ENCODE measurements around the gene ARHGAP35.
"Not testable (repeated sequence)": the region's sequence is repeated elsewhere in the genome, so short reads cannot be mapped to it uniquely, and the experiment has no call there.

The ARHGAP35 gene

GRCh38 chr19:46875234-46875633 lies 14.4 kb downstream of the ARHGAP35 start:
- H3K4me3 Mint-ChIP-seq, result no peak overlapping the region
- H3K4me1 Mint-ChIP-seq, result no peaks in the 10 kb centered on the region
- H3K36me3 Mint-ChIP-seq (ENCODE audit: low read depth), result peaks cover 16% of the 10 kb centered on the region
- no peaks in the 10 kb centered on the region for H3K27me3 Mint-ChIP-seq (ENCODE audit: low read depth)
- TF ChIP-seq CTCF (IDR thresholded peaks at IDR 0.05; ENCODE audit: unreplicated experiment in 3 of 3), result no peak
- H3K27ac Mint-ChIP-seq, result no peak overlapping the region
- no peaks in the 10 kb centered on the region for H3K9me3 Mint-ChIP-seq

GRCh38 chr19:46875657-46876056 lies 14.9 kb downstream of the ARHGAP35 start:
- Mint-ChIP-seq H3K27me3 (ENCODE audit: low read depth) (no peaks in the 10 kb centered on the region), H3K4me3 (no peak overlapping the region), H3K36me3 (ENCODE audit: low read depth) (peaks cover 16% of the 10 kb centered on the region), H3K4me1 (no peaks in the 10 kb centered on the region), H3K27ac (no peak overlapping the region), H3K9me3 (no peaks in the 10 kb centered on the region)
- TF ChIP-seq CTCF (IDR thresholded peaks at IDR 0.05; ENCODE audit: unreplicated experiment in 3 of 3), result no peak

DNA sequence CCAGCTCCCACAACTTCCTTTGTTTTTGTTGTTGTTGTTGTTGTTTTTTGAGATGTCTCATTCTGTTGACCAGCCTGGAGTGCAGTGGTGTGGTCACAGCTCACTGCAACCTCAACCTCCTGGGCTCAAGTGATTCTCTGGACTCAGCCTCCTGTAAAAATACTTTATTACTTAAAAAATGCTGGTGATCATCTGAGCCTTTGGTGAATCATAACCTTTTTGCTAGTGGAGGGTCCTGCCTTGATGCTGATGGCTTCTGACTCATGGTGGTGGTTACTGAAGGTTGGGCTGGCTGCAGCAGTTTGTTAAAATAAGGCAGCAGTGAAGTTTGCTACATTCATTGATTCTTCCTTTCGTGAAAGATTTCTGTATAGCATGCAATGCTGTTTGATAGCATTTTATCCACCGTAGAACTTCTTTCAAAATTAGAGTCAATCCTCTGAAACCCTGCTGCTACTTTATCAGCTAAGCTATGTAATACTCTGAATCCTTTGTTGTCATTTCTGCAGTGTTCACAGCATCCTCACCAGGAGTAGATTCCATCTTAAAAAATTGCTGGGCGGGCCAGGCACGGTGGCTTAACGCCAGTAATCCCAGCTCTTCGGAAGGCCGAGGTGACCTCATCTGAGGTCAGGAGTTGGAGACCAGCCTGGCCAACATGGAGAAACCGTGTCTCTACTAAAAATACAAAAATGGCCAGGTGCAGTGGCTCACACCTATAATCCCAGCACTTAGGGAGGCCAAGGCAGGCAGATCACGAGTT lies 18.0 kb downstream of the ARHGAP35 start:
- Mint-ChIP-seq H3K27ac (no peak overlapping the region), H3K36me3 (ENCODE audit: low read depth) (peaks cover 23% of the 10 kb centered on the region), H3K9me3 (no peaks in the 10 kb centered on the region), H3K4me3 (no peak overlapping the region), H3K27me3 (ENCODE audit: low read depth) (no peaks in the 10 kb centered on the region), H3K4me1 (peaks cover 12% of the 10 kb centered on the region)
- TF ChIP-seq CTCF (IDR thresholded peaks at IDR 0.05; ENCODE audit: unreplicated experiment in 3 of 3), result no peak

DNA sequence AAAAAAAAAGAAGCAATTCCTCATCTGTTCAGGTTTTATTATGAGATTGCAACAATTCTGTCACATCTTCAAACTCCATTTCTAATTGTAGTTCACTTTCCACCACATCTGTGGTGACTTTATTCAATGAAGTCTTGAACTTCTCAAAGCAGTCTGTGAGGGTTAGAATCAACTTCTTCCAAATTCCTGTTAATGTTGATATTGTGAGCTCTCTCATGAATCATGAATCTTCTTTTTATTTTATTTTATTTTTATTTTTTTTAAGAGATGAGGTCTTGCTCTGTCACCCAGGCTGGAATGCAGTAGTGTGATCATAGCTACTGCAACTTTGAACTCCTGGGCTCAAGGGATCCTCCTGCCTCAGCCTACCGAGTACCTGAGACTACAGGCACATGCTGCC lies 19.6 kb downstream of the ARHGAP35 start:
- H3K4me1 Mint-ChIP-seq, result peaks cover 15% of the 10 kb centered on the region
- no peaks in the 10 kb centered on the region for H3K27me3 Mint-ChIP-seq (ENCODE audit: low read depth)
- H3K27ac Mint-ChIP-seq, result no peak overlapping the region
- no peaks in the 10 kb centered on the region for H3K9me3 Mint-ChIP-seq
- no peak overlapping the region for H3K4me3 Mint-ChIP-seq
- peaks cover 19% of the 10 kb centered on the region for H3K36me3 Mint-ChIP-seq (ENCODE audit: low read depth)
- TF ChIP-seq CTCF (IDR thresholded peaks at IDR 0.05; ENCODE audit: unreplicated experiment in 3 of 3), result no peak

GRCh38 chr19:46881092-46881491 lies 20.3 kb downstream of the ARHGAP35 start:
- no peak for TF ChIP-seq CTCF (IDR thresholded peaks at IDR 0.05; ENCODE audit: unreplicated experiment in 3 of 3)

GRCh38 chr19:46882034-46882433 lies 21.2 kb downstream of the ARHGAP35 start:
- Mint-ChIP-seq H3K4me3 (no peak overlapping the region), H3K36me3 (ENCODE audit: low read depth) (peaks cover 22% of the 10 kb centered on the region), H3K27ac (peak overlapping the region in 1 of 3 experiments; percentile 52), H3K4me1 (peaks cover 17% of the 10 kb centered on the region), H3K27me3 (ENCODE audit: low read depth) (no peaks in the 10 kb centered on the region), H3K9me3 (peaks cover 2% of the 10 kb centered on the region)
- no peak for TF ChIP-seq CTCF (IDR thresholded peaks at IDR 0.05; ENCODE audit: unreplicated experiment in 3 of 3)

More at GRCh38 chr19:46881092-46881491, 20.3 kb downstream of the ARHGAP35 start:
- Mint-ChIP-seq H3K27ac (peak overlapping the region in 1 of 3 experiments; percentile 28), H3K4me3 (no peak overlapping the region), H3K9me3 (no peaks in the 10 kb centered on the region), H3K36me3 (ENCODE audit: low read depth) (peaks cover 14% of the 10 kb centered on the region), H3K27me3 (ENCODE audit: low read depth) (no peaks in the 10 kb centered on the region), H3K4me1 (peaks cover 17% of the 10 kb centered on the region)

DNA sequence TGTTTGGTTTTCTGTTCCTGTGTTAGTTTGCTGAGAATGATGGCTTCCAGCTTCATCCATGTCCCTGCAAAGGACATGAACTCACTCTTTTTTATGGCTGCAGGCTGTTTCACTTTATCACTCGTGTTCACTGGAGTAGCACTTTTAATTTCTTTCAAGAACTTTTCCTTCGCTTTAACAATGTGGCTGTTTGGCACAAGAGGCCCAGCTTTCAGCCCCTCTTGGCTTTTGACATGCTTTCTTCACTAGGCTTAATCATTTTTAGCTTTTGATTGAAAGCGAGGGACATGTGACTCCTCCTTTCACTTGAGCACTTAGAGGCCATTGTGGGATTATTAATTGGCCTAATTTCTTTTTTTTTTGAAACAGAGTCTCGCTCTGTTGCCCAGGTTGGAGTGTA lies 22.0 kb downstream of the ARHGAP35 start:
- H3K4me3 Mint-ChIP-seq; H3K9me3 Mint-ChIP-seq; H3K27me3 Mint-ChIP-seq (ENCODE audit: low read depth): not testable (repeated sequence)
- H3K27ac Mint-ChIP-seq, result peak overlapping the region; percentile 52 to 90 (median 80)
- peaks cover 17% of the 10 kb centered on the region for H3K4me1 Mint-ChIP-seq
- peaks cover 29% of the 10 kb centered on the region for H3K36me3 Mint-ChIP-seq (ENCODE audit: low read depth)

Data from nephron (organoid).